Measurements from ENCODE around the gene ATL2.
A peak's percentile ranks its signal among the peaks of the same experiment; 100 is the strongest.
"Not testable (repeated sequence)": the region's sequence is repeated elsewhere in the genome, so short reads cannot be mapped to it uniquely, and the experiment has no call there.

ATL2 gene

DNA sequence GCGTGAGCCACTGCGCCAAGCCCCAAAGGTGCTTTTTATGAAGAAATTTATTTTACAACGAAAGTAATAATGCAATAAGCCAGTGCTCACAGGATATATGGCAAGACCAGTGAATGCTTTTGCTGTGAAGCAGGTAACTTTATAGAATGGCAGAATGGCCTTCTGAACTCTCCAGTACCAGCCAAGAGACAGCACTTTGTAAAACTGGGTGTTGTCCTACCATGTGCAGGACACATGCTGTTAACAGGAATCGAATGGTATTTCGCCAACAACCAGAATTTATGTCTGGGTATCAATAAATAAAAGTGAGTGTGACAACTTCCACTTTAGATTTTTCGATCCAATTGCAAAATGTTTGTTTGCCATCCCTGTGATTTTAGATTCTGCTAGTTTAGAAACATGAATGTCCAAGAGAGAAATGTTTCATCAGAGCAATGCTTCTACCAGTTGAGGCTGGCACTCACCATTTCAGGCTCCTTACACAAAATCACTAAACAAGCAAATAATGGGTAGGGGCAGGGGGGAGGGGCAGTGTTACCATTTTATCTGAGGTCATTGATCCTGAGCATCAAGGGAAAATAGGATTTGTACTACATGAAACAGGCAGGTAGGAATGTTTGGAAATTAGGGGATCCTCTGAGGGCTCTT is 95.9 kb downstream of the ATL2 start:
- DNase-seq (ENCODE audit: insufficient read length, low spot score), result no peak
- no peak for FAIRE-seq
- no peak for TF ChIP-seq POU2F2 (IDR thresholded peaks at IDR 0.05; ENCODE audit: low read depth, low read length)
- TF ChIP-seq POLR2A (IDR thresholded peaks at IDR 0.05; ENCODE audit: low read depth, low read length), result no peak
- TF ChIP-seq POLR2AphosphoS5 (IDR thresholded peaks at IDR 0.05; ENCODE audit: low read depth, low read length), result no peak
- TF ChIP-seq PAX5 (IDR thresholded peaks at IDR 0.05; ENCODE audit: insufficient read depth, low read length, severe bottlenecking), result no peak
- no peak for TF ChIP-seq TAF1 (IDR thresholded peaks at IDR 0.05; ENCODE audit: low read depth, low read length)
- TF ChIP-seq SPI1 (IDR thresholded peaks at IDR 0.05; ENCODE audit: low read depth, low read length), result no peak

GRCh38 chr2:38279201-38279600 is 97.9 kb downstream of the ATL2 start:
- DNase-seq (ENCODE audit: insufficient read length, low spot score) (no peak), FAIRE-seq (no peak)

GRCh38 chr2:38278117-38278438 is 99.0 kb downstream of the ATL2 start:
- not testable (repeated sequence) for DNase-seq (ENCODE audit: insufficient read length, low spot score); FAIRE-seq

More at GRCh38 chr2:38279201-38279600, 97.9 kb downstream of the ATL2 start:
- TF ChIP-seq POLR2A (IDR thresholded peaks at IDR 0.05; ENCODE audit: low read depth, low read length), result no peak
- TF ChIP-seq SPI1 (IDR thresholded peaks at IDR 0.05; ENCODE audit: low read depth, low read length), result no peak
- TF ChIP-seq POLR2AphosphoS5 (IDR thresholded peaks at IDR 0.05; ENCODE audit: low read depth, low read length), result no peak
- TF ChIP-seq PAX5 (IDR thresholded peaks at IDR 0.05; ENCODE audit: insufficient read depth, low read length, severe bottlenecking), result no peak
- no peak for TF ChIP-seq TAF1 (IDR thresholded peaks at IDR 0.05; ENCODE audit: low read depth, low read length)

GRCh38 chr2:38277245-38278116 is 99.6 kb downstream of the ATL2 start:
- TF ChIP-seq POLR2AphosphoS5 (IDR thresholded peaks at IDR 0.05; ENCODE audit: low read depth, low read length), result no peak
- TF ChIP-seq SPI1 (IDR thresholded peaks at IDR 0.05; ENCODE audit: low read depth, low read length), result no peak
- TF ChIP-seq TAF1 (IDR thresholded peaks at IDR 0.05; ENCODE audit: low read depth, low read length), result no peak
- no peak for TF ChIP-seq PAX5 (IDR thresholded peaks at IDR 0.05; ENCODE audit: insufficient read depth, low read length, severe bottlenecking)
- TF ChIP-seq POU2F2 (IDR thresholded peaks at IDR 0.05; ENCODE audit: low read depth, low read length), result no peak
- no peak for TF ChIP-seq POLR2A (IDR thresholded peaks at IDR 0.05; ENCODE audit: low read depth, low read length)
- no peak for FAIRE-seq

GRCh38 chr2:38274286-38275276 is 102.5 kb downstream of the ATL2 start:
- TF ChIP-seq PAX5 (IDR thresholded peaks at IDR 0.05; ENCODE audit: insufficient read depth, low read length, severe bottlenecking), result no peak
- no peak for TF ChIP-seq TAF1 (IDR thresholded peaks at IDR 0.05; ENCODE audit: low read depth, low read length)
- no peak for TF ChIP-seq SPI1 (IDR thresholded peaks at IDR 0.05; ENCODE audit: low read depth, low read length)
- TF ChIP-seq POLR2A (IDR thresholded peaks at IDR 0.05; ENCODE audit: low read depth, low read length), result no peak
- TF ChIP-seq POU2F2 (IDR thresholded peaks at IDR 0.05; ENCODE audit: low read depth, low read length), result no peak
- TF ChIP-seq POLR2AphosphoS5 (IDR thresholded peaks at IDR 0.05; ENCODE audit: low read depth, low read length), result no peak
- DNase-seq (ENCODE audit: insufficient read length, low spot score), result peak; percentile 23
- peak; percentile 95 for FAIRE-seq

More at GRCh38 chr2:38277245-38278116, 99.6 kb downstream of the ATL2 start:
- DNase-seq (ENCODE audit: insufficient read length, low spot score), result no peak

DNA sequence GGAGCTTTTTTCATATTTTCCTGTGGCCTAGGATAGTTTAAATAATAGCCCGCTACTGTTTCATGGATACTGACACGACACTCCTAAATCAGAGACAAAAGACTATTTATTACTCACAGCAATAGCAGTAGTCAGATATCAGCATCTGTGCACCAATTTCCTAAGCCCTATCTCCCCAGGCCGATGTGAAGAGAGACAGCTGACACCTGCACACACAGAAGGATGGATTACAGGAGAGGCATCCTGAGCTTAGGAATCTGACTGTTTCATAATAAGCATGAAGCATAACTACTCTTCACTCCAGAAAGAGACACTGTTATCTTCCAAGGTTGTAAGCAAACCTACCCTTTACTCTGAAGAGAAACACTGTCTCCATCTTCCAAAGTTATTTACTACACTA is 105.4 kb downstream of the ATL2 start:
- no peak for TF ChIP-seq POU2F2 (IDR thresholded peaks at IDR 0.05; ENCODE audit: low read depth, low read length)
- TF ChIP-seq TAF1 (IDR thresholded peaks at IDR 0.05; ENCODE audit: low read depth, low read length), result no peak
- no peak for TF ChIP-seq POLR2AphosphoS5 (IDR thresholded peaks at IDR 0.05; ENCODE audit: low read depth, low read length)
- TF ChIP-seq PAX5 (IDR thresholded peaks at IDR 0.05; ENCODE audit: insufficient read depth, low read length, severe bottlenecking), result no peak
- no peak for TF ChIP-seq POLR2A (IDR thresholded peaks at IDR 0.05; ENCODE audit: low read depth, low read length)
- TF ChIP-seq SPI1 (IDR thresholded peaks at IDR 0.05; ENCODE audit: low read depth, low read length), result no peak
- peak; percentile 56 for FAIRE-seq
- no peak for DNase-seq (ENCODE audit: insufficient read length, low spot score)

- TF ChIP-seq POLR2AphosphoS5 (IDR thresholded peaks at IDR 0.05; ENCODE audit: low read depth, low read length) (no peak), POLR2A (IDR thresholded peaks at IDR 0.05; ENCODE audit: low read depth, low read length) (no peak), POU2F2 (IDR thresholded peaks at IDR 0.05; ENCODE audit: low read depth, low read length) (no peak), PAX5 (IDR thresholded peaks at IDR 0.05; ENCODE audit: insufficient read depth, low read length, severe bottlenecking) (no peak), SPI1 (IDR thresholded peaks at IDR 0.05; ENCODE audit: low read depth, low read length) (no peak)
- FAIRE-seq (no peak), DNase-seq (ENCODE audit: insufficient read length, low spot score) (no peak)
Observed at GRCh38 chr2:38269421-38269820, 107.7 kb downstream of the ATL2 start.

DNA sequence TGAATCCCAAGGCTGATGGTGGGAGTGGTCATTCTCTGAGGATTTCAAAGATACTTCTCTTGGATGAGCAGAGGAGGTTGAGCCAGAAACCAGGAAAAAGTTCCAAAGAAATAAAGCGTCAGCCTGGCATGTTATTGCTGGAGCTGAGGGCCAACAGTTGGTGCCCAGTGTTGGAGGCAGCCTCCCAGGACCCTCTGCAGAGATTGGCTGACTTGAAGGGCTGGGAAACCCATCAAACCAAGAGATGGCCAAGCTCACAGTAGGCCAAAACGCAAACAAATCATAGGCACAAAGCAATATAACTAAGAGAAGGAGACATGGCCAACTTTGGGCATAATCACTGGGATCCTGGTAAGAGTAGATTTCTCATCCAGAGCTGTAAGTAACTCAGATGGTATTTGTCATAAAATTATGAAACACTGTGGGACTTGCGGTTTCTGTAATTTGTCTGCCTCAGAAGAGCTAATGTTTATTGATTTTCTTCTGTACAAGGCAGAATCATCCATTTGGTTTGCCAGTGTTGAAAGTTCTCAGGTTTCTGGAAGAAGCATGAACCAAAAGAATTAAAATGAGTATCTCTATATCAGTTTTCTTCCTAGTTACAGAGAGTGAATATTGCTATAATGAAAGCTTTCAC is 108.3 kb downstream of the ATL2 start:
- no peak for TF ChIP-seq POLR2AphosphoS5 (IDR thresholded peaks at IDR 0.05; ENCODE audit: low read depth, low read length)
- TF ChIP-seq SPI1 (IDR thresholded peaks at IDR 0.05; ENCODE audit: low read depth, low read length), result no peak
- no peak for TF ChIP-seq PAX5 (IDR thresholded peaks at IDR 0.05; ENCODE audit: insufficient read depth, low read length, severe bottlenecking)
- no peak for TF ChIP-seq TAF1 (IDR thresholded peaks at IDR 0.05; ENCODE audit: low read depth, low read length)
- no peak for TF ChIP-seq POU2F2 (IDR thresholded peaks at IDR 0.05; ENCODE audit: low read depth, low read length)
- no peak for TF ChIP-seq POLR2A (IDR thresholded peaks at IDR 0.05; ENCODE audit: low read depth, low read length)
- FAIRE-seq, result no peak
- DNase-seq (ENCODE audit: insufficient read length, low spot score), result no peak

All from GM12891 (cell line).